ENCODE data around the gene RBM33. TPM values are rescaled to one million over a fixed set of nuclear protein-coding genes. Genes with fewer than 3 reads are reported as not detected.

RBM33 gene
- total and polyA plus RNA-seq, 2 of the 13 experiments (the other 11 are each of a cell fraction or from before 2014, with no cell fraction given), result 12.4 to 28.9 TPM

GRCh38 chr7:155598810-155599210 is 45.7 kb upstream of the RBM33 start (continued):
- TF ChIP-seq SOX13 (IDR thresholded peaks at IDR 0.05), result no peak
- 0 out of 4 replicates have a peak, but pooled peaks of 1 of the 2 experiments have one; percentile 6 for TF ChIP-seq SOX13 (CRISPR knock-in tag; conservative IDR thresholded peaks at IDR 0.05 in 1 of 2, IDR thresholded peaks at IDR 0.05 in 1 of 2)
- peak; percentile 40; the same call in 1 of the 2 replicates for TF ChIP-seq TBX2 (CRISPR knock-in tag; IDR thresholded peaks at IDR 0.05; ENCODE audit: borderline replicate concordance)
- peak; percentile 48 for TF ChIP-seq SAP130 (CRISPR knock-in tag; IDR thresholded peaks at IDR 0.05; ENCODE audit: low read depth)
- no peak for TF ChIP-seq MIER3 (CRISPR knock-in tag; IDR thresholded peaks at IDR 0.05; ENCODE audit: borderline replicate concordance)
- TF ChIP-seq, protein P1, sequence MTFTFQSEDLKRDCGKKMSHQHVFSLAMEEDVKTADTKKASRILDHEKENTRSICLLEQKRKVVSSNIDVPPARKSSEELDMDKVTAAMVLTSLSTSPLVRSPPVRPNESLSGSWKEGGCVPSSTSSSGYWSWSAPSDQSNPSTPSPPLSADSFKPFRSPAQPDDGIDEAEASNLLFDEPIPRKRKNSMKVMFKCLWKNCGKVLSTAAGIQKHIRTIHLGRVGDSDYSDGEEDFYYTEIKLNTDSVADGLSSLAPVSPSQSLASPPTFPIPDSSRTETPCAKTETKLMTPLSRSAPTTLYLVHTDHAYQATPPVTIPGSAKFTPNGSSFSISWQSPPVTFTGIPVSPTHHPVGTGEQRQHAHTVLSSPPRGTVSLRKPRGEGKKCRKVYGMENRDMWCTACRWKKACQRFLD (CRISPR knock-in tag; IDR thresholded peaks at IDR 0.05; ENCODE audit: borderline replicate concordance), result no peak
- TF ChIP-seq CEBPG (CRISPR knock-in tag; IDR thresholded peaks at IDR 0.05), result 0 out of 2 replicates have a peak, but pooled peaks have one; percentile 9
- no peak for TF ChIP-seq ZNF20 (CRISPR knock-in tag; IDR thresholded peaks at IDR 0.05)
- peak; percentile 97 for TF ChIP-seq SMC3 (IDR thresholded peaks at IDR 0.05; ENCODE audit: low read length)
- no peak for TF ChIP-seq PRMT3 (CRISPR knock-in tag; IDR thresholded peaks at IDR 0.05; ENCODE audit: borderline replicate concordance, low read depth)
- TF ChIP-seq HMGA1 (CRISPR knock-in tag; conservative IDR thresholded peaks at IDR 0.05), result no peak
- TF ChIP-seq ZNF501 (CRISPR knock-in tag; IDR thresholded peaks at IDR 0.05), result 0 out of 2 replicates have a peak, but pooled peaks have one; percentile 35
- TF ChIP-seq, protein P2, sequence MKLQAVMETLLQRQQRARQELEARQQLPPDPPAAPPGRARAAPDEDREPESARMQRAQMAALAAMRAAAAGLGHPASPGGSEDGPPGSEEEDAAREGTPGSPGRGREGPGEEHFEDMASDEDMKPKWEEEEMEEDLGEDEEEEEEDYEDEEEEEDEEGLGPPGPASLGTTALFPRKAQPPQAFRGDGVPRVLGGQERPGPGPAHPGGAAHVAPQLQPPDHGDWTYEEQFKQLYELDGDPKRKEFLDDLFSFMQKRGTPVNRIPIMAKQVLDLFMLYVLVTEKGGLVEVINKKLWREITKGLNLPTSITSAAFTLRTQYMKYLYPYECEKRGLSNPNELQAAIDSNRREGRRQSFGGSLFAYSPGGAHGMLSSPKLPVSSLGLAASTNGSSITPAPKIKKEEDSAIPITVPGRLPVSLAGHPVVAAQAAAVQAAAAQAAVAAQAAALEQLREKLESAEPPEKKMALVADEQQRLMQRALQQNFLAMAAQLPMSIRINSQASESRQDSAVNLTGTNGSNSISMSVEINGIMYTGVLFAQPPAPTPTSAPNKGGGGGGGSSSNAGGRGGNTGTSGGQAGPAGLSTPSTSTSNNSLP (IDR thresholded peaks at IDR 0.05; ENCODE audit: low read depth, low read length), result no peak
- TF ChIP-seq, protein P3, sequence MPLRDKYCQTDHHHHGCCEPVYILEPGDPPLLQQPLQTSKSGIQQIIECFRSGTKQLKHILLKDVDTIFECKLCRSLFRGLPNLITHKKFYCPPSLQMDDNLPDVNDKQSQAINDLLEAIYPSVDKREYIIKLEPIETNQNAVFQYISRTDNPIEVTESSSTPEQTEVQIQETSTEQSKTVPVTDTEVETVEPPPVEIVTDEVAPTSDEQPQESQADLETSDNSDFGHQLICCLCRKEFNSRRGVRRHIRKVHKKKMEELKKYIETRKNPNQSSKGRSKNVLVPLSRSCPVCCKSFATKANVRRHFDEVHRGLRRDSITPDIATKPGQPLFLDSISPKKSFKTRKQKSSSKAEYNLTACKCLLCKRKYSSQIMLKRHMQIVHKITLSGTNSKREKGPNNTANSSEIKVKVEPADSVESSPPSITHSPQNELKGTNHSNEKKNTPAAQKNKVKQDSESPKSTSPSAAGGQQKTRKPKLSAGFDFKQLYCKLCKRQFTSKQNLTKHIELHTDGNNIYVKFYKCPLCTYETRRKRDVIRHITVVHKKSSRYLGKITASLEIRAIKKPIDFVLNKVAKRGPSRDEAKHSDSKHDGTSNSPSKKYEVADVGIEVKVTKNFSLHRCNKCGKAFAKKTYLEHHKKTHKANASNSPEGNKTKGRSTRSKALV (CRISPR knock-in tag; IDR thresholded peaks at IDR 0.05), result no peak
- TF ChIP-seq MBD4 (IDR thresholded peaks at IDR 0.05; ENCODE audit: borderline replicate concordance, low read length), result no peak
- TF ChIP-seq HNF1B (CRISPR knock-in tag; IDR thresholded peaks at IDR 0.05), result 0 out of 2 replicates have a peak, but pooled peaks have one; percentile 37
- no peak for TF ChIP-seq IKZF1 (IDR thresholded peaks at IDR 0.05)
- peak; percentile 62; the same call in 1 of the 2 replicates for TF ChIP-seq KLF11 (CRISPR knock-in tag; IDR thresholded peaks at IDR 0.05)
- TF ChIP-seq HMGXB4 (CRISPR knock-in tag; IDR thresholded peaks at IDR 0.05; ENCODE audit: borderline replicate concordance in 1 of 2, low read depth in 1 of 2), result peak; percentile 53 to 85; a peak in 3 of 4 replicates
- TF ChIP-seq, protein P4, sequence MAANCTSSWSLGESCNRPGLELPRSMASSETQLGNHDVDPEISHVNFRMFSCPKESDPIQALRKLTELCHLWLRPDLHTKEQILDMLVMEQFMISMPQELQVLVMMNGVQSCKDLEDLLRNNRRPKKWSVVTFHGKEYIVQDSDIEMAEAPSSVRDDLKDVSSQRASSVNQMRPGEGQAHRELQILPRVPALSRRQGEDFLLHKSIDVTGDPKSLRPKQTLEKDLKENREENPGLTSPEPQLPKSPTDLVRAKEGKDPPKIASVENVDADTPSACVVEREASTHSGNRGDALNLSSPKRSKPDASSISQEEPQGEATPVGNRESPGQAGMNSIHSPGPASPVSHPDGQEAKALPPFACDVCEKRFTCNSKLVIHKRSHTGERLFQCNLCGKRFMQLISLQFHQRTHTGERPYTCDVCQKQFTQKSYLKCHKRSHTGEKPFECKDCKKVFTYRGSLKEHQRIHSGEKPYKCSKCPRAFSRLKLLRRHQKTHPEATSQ (CRISPR knock-in tag; IDR thresholded peaks at IDR 0.05; ENCODE audit: borderline replicate concordance), result no peak
